ENCODE results near the gene VRTN. TPM values are rescaled to one million over a fixed set of nuclear protein-coding genes. Genes with fewer than 3 reads are reported as not detected.

VRTN gene
- total RNA-seq, 1 donor from 2014 or later = not detected

- intact Hi-C loops (cut with DNase I) = no loop called here
- ATAC-seq = no peak
- TF ChIP-seq CTCF (IDR thresholded peaks at IDR 0.05) = no peak
- H3K4me1 ChIP-seq = no peaks in the 10 kb centered on the region
- H3K27me3 ChIP-seq = no peaks in the 10 kb centered on the region
- H3K27ac ChIP-seq = no peak overlapping the region
- H3K36me3 ChIP-seq = no peaks in the 10 kb centered on the region
- H3K4me3 ChIP-seq = no peak overlapping the region
- DNase-seq = no peak
- H3K9me3 ChIP-seq = no peaks in the 10 kb centered on the region
Measured at GRCh38 chr14:74308695-74309094, 39.6 kb upstream of the VRTN start.

GRCh38 chr14:74309125-74310022 is 38.9 kb upstream of the VRTN start:
- H3K27ac ChIP-seq = no peak overlapping the region
- TF ChIP-seq CTCF (IDR thresholded peaks at IDR 0.05) = no peak
- no peak for DNase-seq
- no peaks in the 10 kb centered on the region for H3K36me3 ChIP-seq
- no peak overlapping the region for H3K4me3 ChIP-seq
- no peaks in the 10 kb centered on the region for H3K27me3 ChIP-seq
- no peak for ATAC-seq
- no peaks in the 10 kb centered on the region for H3K4me1 ChIP-seq
- no peaks in the 10 kb centered on the region for H3K9me3 ChIP-seq
- intact Hi-C loops (cut with DNase I) = no loop called here

GRCh38 chr14:74312161-74312560 is 36.1 kb upstream of the VRTN start:
- no peak for DNase-seq
- no peaks in the 10 kb centered on the region for H3K27me3 ChIP-seq
- no peak for TF ChIP-seq CTCF (IDR thresholded peaks at IDR 0.05)
- intact Hi-C loops (cut with DNase I) = no loop called here
- ATAC-seq = no peak
- H3K36me3 ChIP-seq = no peaks in the 10 kb centered on the region
- H3K4me1 ChIP-seq = no peaks in the 10 kb centered on the region
- no peak overlapping the region for H3K4me3 ChIP-seq
- no peak overlapping the region for H3K27ac ChIP-seq
- no peaks in the 10 kb centered on the region for H3K9me3 ChIP-seq

GRCh38 chr14:74313601-74314000 is 34.7 kb upstream of the VRTN start:
- intact Hi-C loops (cut with DNase I) = no loop called here
- Histone ChIP-seq H3K4me3 (no peak overlapping the region), H3K4me1 (no peaks in the 10 kb centered on the region), H3K36me3 (no peaks in the 10 kb centered on the region), H3K9me3 (no peaks in the 10 kb centered on the region), H3K27me3 (no peaks in the 10 kb centered on the region), H3K27ac (no peak overlapping the region)
- no peak for TF ChIP-seq CTCF (IDR thresholded peaks at IDR 0.05)
- ATAC-seq (no peak), DNase-seq (no peak)

GRCh38 chr14:74314576-74314975 is 33.7 kb upstream of the VRTN start:
- Histone ChIP-seq H3K4me1 (no peaks in the 10 kb centered on the region), H3K9me3 (no peaks in the 10 kb centered on the region), H3K4me3 (no peak overlapping the region), H3K36me3 (no peaks in the 10 kb centered on the region), H3K27me3 (no peaks in the 10 kb centered on the region), H3K27ac (no peak overlapping the region)
- TF ChIP-seq CTCF (IDR thresholded peaks at IDR 0.05) = no peak
- ATAC-seq (no peak), DNase-seq (no peak)
- intact Hi-C loops (cut with DNase I) = no loop called here
